H9 (cell line): ENCODE measurements around the gene TBXAS1. TPM values are rescaled to one million over a fixed set of nuclear protein-coding genes. Genes with fewer than 3 reads are reported as not detected.
"Not testable (repeated sequence)": the region's sequence is repeated elsewhere in the genome, so short reads cannot be mapped to it uniquely, and the experiment has no call there.

ENCODE experiments used
- DNase-seq: peaks from one replicate; pipeline ENCODE4 v3.0.0-alpha.2; 2017
- H2AFZ ChIP-seq: one replicate; pipeline ENCODE4 v1.6.1; 2013; ENCODE audit warnings: mild to moderate bottlenecking, low read length, control low read depth, moderate library complexity
- H2AK5ac ChIP-seq: 2 replicates; pipeline ENCODE4 v1.6.1; 2013; ENCODE audit warnings: low read length, control low read depth, mixed read lengths; ENCODE audit not compliant: insufficient read length
- H2BK120ac ChIP-seq: one replicate; pipeline ENCODE4 v1.6.1; 2013; ENCODE audit warnings: low read depth, mild to moderate bottlenecking, low read length, control low read depth, inconsistent platforms; ENCODE audit not compliant: poor library complexity, severe bottlenecking
- H2BK12ac ChIP-seq: 2 replicates; pipeline ENCODE4 v1.6.1; 2013; ENCODE audit warnings: low read length, control low read depth, mixed read lengths, low read depth; ENCODE audit not compliant: insufficient read length
- H2BK15ac ChIP-seq: 2 replicates; pipeline ENCODE4 v1.6.1; 2013; ENCODE audit warnings: low read depth, low read length, control low read depth
- H2BK20ac ChIP-seq: one replicate; pipeline ENCODE4 v1.6.1; 2013; ENCODE audit warnings: low read depth, mild to moderate bottlenecking, low read length, control low read depth, inconsistent platforms; ENCODE audit not compliant: poor library complexity, severe bottlenecking
- H2BK5ac ChIP-seq: 2 replicates; pipeline ENCODE4 v1.6.1; 2013; ENCODE audit warnings: low read length, control low read depth, mixed read lengths; ENCODE audit not compliant: insufficient read length
- H3K14ac ChIP-seq: 2 replicates; pipeline ENCODE4 v1.6.1; 2013; ENCODE audit warnings: low read length, control low read depth; ENCODE audit not compliant: insufficient read depth
- H3K18ac ChIP-seq: 2 replicates; pipeline ENCODE4 v1.6.1; 2013; ENCODE audit warnings: low read depth, mild to moderate bottlenecking, mixed read lengths, low read length, control low read depth; ENCODE audit not compliant: insufficient read length
- H3K23ac ChIP-seq: 2 replicates; pipeline ENCODE4 v1.6.1; 2013; ENCODE audit warnings: low read length, control low read depth, mixed read lengths, low read depth; ENCODE audit not compliant: insufficient read length
- H3K23me2 ChIP-seq: 2 replicates; pipeline ENCODE4 v1.6.1; 2013; ENCODE audit warnings: low read depth, mild to moderate bottlenecking, mixed read lengths, low read length, control low read depth; ENCODE audit not compliant: insufficient read length, poor library complexity, severe bottlenecking
- H3K27ac ChIP-seq: 2 replicates; pipeline ENCODE4 v1.5.1; 2013; ENCODE audit warnings: low read length, control low read depth, mixed read lengths, low read depth; ENCODE audit not compliant: insufficient read length
- H3K27me3 ChIP-seq: 2 replicates; pipeline ENCODE4 v1.6.1; 2013; ENCODE audit warnings: low read length, control low read depth, inconsistent platforms; ENCODE audit not compliant: insufficient read depth
- H3K4ac ChIP-seq: 2 replicates; pipeline ENCODE4 v1.6.1; 2013; ENCODE audit warnings: low read depth, mild to moderate bottlenecking, control low read depth, inconsistent platforms, low read length, moderate library complexity
- H3K4me1 ChIP-seq: 2 replicates; pipeline ENCODE4 v1.6.1; 2013; ENCODE audit warnings: low read length, control low read depth, inconsistent platforms; ENCODE audit not compliant: insufficient read depth
- H3K4me2 ChIP-seq: 2 replicates; pipeline ENCODE4 v1.6.1; 2013; ENCODE audit warnings: low read length, control low read depth, mixed read lengths; ENCODE audit not compliant: insufficient read length, insufficient read depth
- H3K56ac ChIP-seq: 2 replicates; pipeline ENCODE4 v1.6.1; 2013; ENCODE audit warnings: low read depth, mild to moderate bottlenecking, mixed read lengths, low read length, control low read depth; ENCODE audit not compliant: insufficient read length
- H3K79me1 ChIP-seq: 2 replicates; pipeline ENCODE4 v1.6.1; 2013; ENCODE audit warnings: low read depth, mild to moderate bottlenecking, moderate library complexity, low read length, control low read depth, inconsistent platforms; ENCODE audit not compliant: insufficient read depth, poor library complexity, severe bottlenecking
- H3K79me2 ChIP-seq: 2 replicates; pipeline ENCODE4 v1.6.1; 2013; ENCODE audit warnings: low read length, control low read depth, inconsistent platforms; ENCODE audit not compliant: insufficient read depth
- H3K9ac ChIP-seq: 2 replicates; pipeline ENCODE4 v1.6.1; 2013; ENCODE audit warnings: low read length, control low read depth, mixed read lengths; ENCODE audit not compliant: insufficient read length; ENCODE audit errors: extremely low read depth
- H3K9me3 ChIP-seq: one replicate; pipeline ENCODE4 v1.6.1; 2013; ENCODE audit warnings: low read depth, low read length, inconsistent platforms; ENCODE audit not compliant: control insufficient read depth
- H3T11ph ChIP-seq: one replicate; pipeline ENCODE4 v1.6.1; 2013; ENCODE audit warnings: mild to moderate bottlenecking, low read length, control low read depth, inconsistent platforms
- H4K20me1 ChIP-seq: one replicate; pipeline ENCODE4 v1.6.1; 2013; ENCODE audit not compliant: control insufficient read depth, insufficient read length, insufficient read depth
- H4K5ac ChIP-seq: 2 replicates; pipeline ENCODE4 v1.6.1; 2013; ENCODE audit warnings: low read depth, mild to moderate bottlenecking, mixed read lengths, low read length, control low read depth; ENCODE audit not compliant: insufficient read length
- H4K8ac ChIP-seq: replicated peaks from 2 replicates; pipeline ENCODE4 v1.6.1; 2013; ENCODE audit warnings: low read length, control low read depth, mixed read lengths, low read depth; ENCODE audit not compliant: insufficient read length
- H4K91ac ChIP-seq: 2 replicates; pipeline ENCODE4 v1.6.1; 2013; ENCODE audit warnings: low read depth, mild to moderate bottlenecking, moderate library complexity, mixed read lengths, low read length, control low read depth; ENCODE audit not compliant: insufficient read length
- H3K27ac Mint-ChIP-seq, 3 experiments: 2 replicates in 2 of 3; 3 replicates in 1 of 3; pipeline ENCODE4 v1.8.0; 2020 to 2021; ENCODE audit warnings: mixed read lengths in 3 of 3, mild to moderate bottlenecking in 1 of 3, moderate library complexity in 1 of 3
- H3K27me3 Mint-ChIP-seq: 2 replicates; pipeline ENCODE4 v1.8.0; 2021; ENCODE audit warnings: low read depth, mild to moderate bottlenecking, moderate library complexity, mixed read lengths
- H3K36me3 Mint-ChIP-seq, 3 experiments: 2 replicates in 2 of 3; 3 replicates in 1 of 3; pipeline ENCODE4 v1.8.0; 2020 to 2021; ENCODE audit warnings: low read depth in 3 of 3, mixed read lengths in 3 of 3; ENCODE audit not compliant: insufficient read depth in 1 of 3
- H3K4me1 Mint-ChIP-seq, 2 experiments: 2 replicates each; pipeline ENCODE4 v1.8.0; 2020; ENCODE audit warnings: mixed read lengths in 2 of 2
- H3K4me3 Mint-ChIP-seq, 2 experiments: 2 replicates in 1 of 2; 3 replicates in 1 of 2; pipeline ENCODE4 v1.8.0; 2020 to 2021; ENCODE audit warnings: mild to moderate bottlenecking in 2 of 2, mixed read lengths in 2 of 2, moderate library complexity in 1 of 2
- H3K9me3 Mint-ChIP-seq, 2 experiments: 2 replicates in 1 of 2; 3 replicates in 1 of 2; pipeline ENCODE4 v1.8.0; 2020; ENCODE audit warnings: mild to moderate bottlenecking in 2 of 2, mixed read lengths in 2 of 2, moderate library complexity in 1 of 2
- WGBS: extraction: QIAGEN DNeasy Blood & Tissue Kit; methylation state at CpG from one replicate; pipeline ENCODE4 v1.1.7; 2013; ENCODE audit warnings: missing lambda C conversion rate, low lambda C conversion rate, mixed read lengths; ENCODE audit not compliant: insufficient read length; ENCODE audit errors: extremely low coverage; 5-methylcytosine and 5-hydroxymethylcytosine counted together
- total RNA-seq: library from RNA; stranded (reverse); gene quantifications from 2 replicates; pipeline ENCODE4 v1.2.1, GENCODE V29; 2021
- TF ChIP-seq, protein P1 (sequence below): fragments of 200-600 bp; sonication (generic); conservative IDR thresholded peaks from 3 replicates; pipeline ENCODE4 v1.8.0; 2021; ENCODE audit warnings: antibody characterized with exemption, mild to moderate bottlenecking

The TBXAS1 gene
- total RNA-seq, 1 experiment from 2014 or later: 0.39 TPM

DNA sequence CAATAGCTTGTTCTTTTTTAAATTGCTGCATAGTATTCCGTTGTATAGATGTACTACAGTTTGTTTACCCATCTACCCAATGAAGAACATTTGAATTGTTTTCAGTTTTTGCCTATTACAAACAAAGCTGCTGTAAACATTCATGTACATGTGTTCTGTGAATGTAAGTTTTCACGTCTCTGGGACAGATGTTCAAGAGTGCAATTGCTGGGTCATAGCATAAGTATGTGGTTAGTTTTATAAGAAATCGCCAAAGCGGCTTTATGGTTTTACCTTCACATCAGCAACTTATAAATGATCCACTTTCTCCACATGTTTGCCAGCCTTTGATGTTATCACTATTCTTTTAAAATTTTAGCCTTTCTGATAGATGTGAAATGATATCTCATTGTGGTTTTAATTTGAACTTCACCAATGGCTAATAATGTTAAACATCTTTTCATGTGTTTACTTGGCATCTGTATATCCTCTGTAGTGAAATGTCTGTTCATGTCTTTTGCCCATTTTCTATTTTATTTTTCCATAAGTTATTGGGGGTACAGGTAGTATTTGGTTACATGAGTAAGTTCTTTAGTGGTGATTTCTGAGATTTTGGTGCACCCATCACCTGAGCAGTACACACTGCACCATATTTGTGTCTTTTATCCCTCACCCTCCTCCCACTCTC, 73.5 kb downstream of the TBXAS1 start:
- TF ChIP-seq, protein P1, sequence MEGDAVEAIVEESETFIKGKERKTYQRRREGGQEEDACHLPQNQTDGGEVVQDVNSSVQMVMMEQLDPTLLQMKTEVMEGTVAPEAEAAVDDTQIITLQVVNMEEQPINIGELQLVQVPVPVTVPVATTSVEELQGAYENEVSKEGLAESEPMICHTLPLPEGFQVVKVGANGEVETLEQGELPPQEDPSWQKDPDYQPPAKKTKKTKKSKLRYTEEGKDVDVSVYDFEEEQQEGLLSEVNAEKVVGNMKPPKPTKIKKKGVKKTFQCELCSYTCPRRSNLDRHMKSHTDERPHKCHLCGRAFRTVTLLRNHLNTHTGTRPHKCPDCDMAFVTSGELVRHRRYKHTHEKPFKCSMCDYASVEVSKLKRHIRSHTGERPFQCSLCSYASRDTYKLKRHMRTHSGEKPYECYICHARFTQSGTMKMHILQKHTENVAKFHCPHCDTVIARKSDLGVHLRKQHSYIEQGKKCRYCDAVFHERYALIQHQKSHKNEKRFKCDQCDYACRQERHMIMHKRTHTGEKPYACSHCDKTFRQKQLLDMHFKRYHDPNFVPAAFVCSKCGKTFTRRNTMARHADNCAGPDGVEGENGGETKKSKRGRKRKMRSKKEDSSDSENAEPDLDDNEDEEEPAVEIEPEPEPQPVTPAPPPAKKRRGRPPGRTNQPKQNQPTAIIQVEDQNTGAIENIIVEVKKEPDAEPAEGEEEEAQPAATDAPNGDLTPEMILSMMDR: no peak
- H3K9ac ChIP-seq: no peak overlapping the region
- Mint-ChIP-seq H3K27ac (no peak overlapping the region), H3K36me3 (0 out of 7 replicates have a peak, but pooled peaks cover 0 to 6% (median 0%) of the 10 kb centered on the region in 3 experiments), H3K27me3 (peaks cover 4% of the 10 kb centered on the region), H3K4me1 (no peaks in the 10 kb centered on the region), H3K4me3 (no peak overlapping the region), H3K9me3 (peaks cover 7 to 9% of the 10 kb centered on the region in 2 experiments; a peak in 4 of 5 replicates)
- H3K56ac ChIP-seq: no peak overlapping the region
- no peak overlapping the region for H3T11ph ChIP-seq
- no peaks in the 10 kb centered on the region for H3K79me1 ChIP-seq
- no peak for DNase-seq
- H3K23ac ChIP-seq: no peak overlapping the region
- H2AK5ac ChIP-seq: no peak overlapping the region
- H4K5ac ChIP-seq: no peak overlapping the region
- H4K8ac ChIP-seq: no peak overlapping the region
- no peaks in the 10 kb centered on the region for H3K23me2 ChIP-seq
- H2AFZ ChIP-seq: no peak overlapping the region
- no peaks in the 10 kb centered on the region for H4K20me1 ChIP-seq
- H3K27ac ChIP-seq: no peak overlapping the region
- H2BK15ac ChIP-seq: no peak overlapping the region
- no peaks in the 10 kb centered on the region for H3K79me2 ChIP-seq
- H3K14ac ChIP-seq: no peak overlapping the region
- no peak overlapping the region for H3K18ac ChIP-seq
- H2BK20ac ChIP-seq: no peak overlapping the region
- H3K27me3 ChIP-seq: no peaks in the 10 kb centered on the region
- no peak overlapping the region for H2BK120ac ChIP-seq
- H4K91ac ChIP-seq: no peak overlapping the region
- no peak overlapping the region for H3K4me2 ChIP-seq
- H2BK12ac ChIP-seq: no peak overlapping the region
- no peaks in the 10 kb centered on the region for H3K4me1 ChIP-seq
- no peaks in the 10 kb centered on the region for H3K9me3 ChIP-seq
- no CpG with 5 or more reads among the region's 4 CpGs for WGBS
- no peak overlapping the region for H2BK5ac ChIP-seq
- H3K4ac ChIP-seq: no peak overlapping the region

DNA sequence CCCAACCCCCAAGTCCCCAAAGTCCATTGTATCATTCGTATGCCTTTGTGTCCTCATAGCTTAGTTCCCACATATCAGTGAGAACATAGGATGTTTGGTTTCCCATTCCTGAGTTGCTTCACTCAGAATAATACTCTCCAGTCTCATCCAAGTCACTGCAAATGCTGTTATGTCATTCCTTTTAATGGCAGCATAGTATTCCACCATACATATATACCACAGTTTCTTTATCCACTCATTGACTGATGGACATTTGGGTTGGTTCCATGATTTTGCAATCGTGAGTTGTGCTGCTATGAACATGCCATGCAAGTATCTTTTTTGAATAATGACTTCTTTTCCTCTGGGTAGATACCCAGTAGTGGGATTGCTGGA, 74.0 kb downstream of the TBXAS1 start:
- H3K4ac ChIP-seq, H3K4me1 ChIP-seq, H3T11ph ChIP-seq, H3K27me3 ChIP-seq, H2BK12ac ChIP-seq, H3K36me3 Mint-ChIP-seq, H4K5ac ChIP-seq, H3K27ac Mint-ChIP-seq, H3K4me2 ChIP-seq, H2AK5ac ChIP-seq, H2BK5ac ChIP-seq, H2AFZ ChIP-seq, H2BK15ac ChIP-seq, H3K27ac ChIP-seq, H3K9me3 ChIP-seq, H2BK120ac ChIP-seq, H4K8ac ChIP-seq, H3K9me3 Mint-ChIP-seq, H2BK20ac ChIP-seq, H3K23ac ChIP-seq, H3K9ac ChIP-seq, H3K4me1 Mint-ChIP-seq, H3K4me3 Mint-ChIP-seq, H3K27me3 Mint-ChIP-seq, H3K23me2 ChIP-seq, H3K79me2 ChIP-seq, H4K20me1 ChIP-seq, H3K18ac ChIP-seq, H3K14ac ChIP-seq, DNase-seq, H3K56ac ChIP-seq, H3K79me1 ChIP-seq, H4K91ac ChIP-seq: not testable (repeated sequence)
- WGBS: no CpG with 5 or more reads among the region's 2 CpGs
